GM23338 (cell line): Measurements from ENCODE around the gene KRT6A. TPM values are rescaled to one million over a fixed set of nuclear protein-coding genes. Genes with fewer than 3 reads are reported as not detected.
A peak's percentile ranks its signal among the peaks of the same experiment; 100 is the strongest.

Experiments used
- ATAC-seq: fragments of 200-7000 bp; cut with Tn5 transposase; 3 replicates; pipeline ENCODE4 v1.9.1; 2020
- DNase-seq: peaks from one replicate; pipeline ENCODE4 v3.0.0-alpha.2; 2015; ENCODE audit warnings: low spot score
- H2AFZ ChIP-seq: fragments of 200-600 bp; sonication (generic); 2 replicates; pipeline ENCODE4 v1.8.0; 2016; ENCODE audit warnings: antibody characterized with exemption, mild to moderate bottlenecking, moderate library complexity
- H3F3A ChIP-seq: fragments of 200-600 bp; sonication (generic); replicated peaks from 2 replicates; pipeline ENCODE4 v1.8.0; 2017; ENCODE audit warnings: antibody characterized with exemption, mixed run types, low read depth
- H3K27ac ChIP-seq: fragments of 200-600 bp; sonication (generic); 2 replicates; pipeline ENCODE4 v1.6.1; 2016; ENCODE audit warnings: low read depth
- H3K27me3 ChIP-seq: fragments of 200-600 bp; sonication (generic); 2 replicates; pipeline ENCODE4 v1.8.0; 2016; ENCODE audit warnings: mild to moderate bottlenecking, mixed run types, moderate library complexity; ENCODE audit not compliant: insufficient read depth
- H3K36me3 ChIP-seq: fragments of 200-600 bp; sonication (generic); 2 replicates; pipeline ENCODE4 v1.8.0; 2016; ENCODE audit warnings: mild to moderate bottlenecking; ENCODE audit not compliant: insufficient read depth
- H3K4me1 ChIP-seq: fragments of 200-600 bp; sonication (generic); 2 replicates; pipeline ENCODE4 v1.8.0; 2016; ENCODE audit warnings: mild to moderate bottlenecking, moderate library complexity; ENCODE audit not compliant: insufficient read depth
- H3K4me2 ChIP-seq: fragments of 200-600 bp; sonication (generic); 2 replicates; pipeline ENCODE4 v1.7.1; 2017; ENCODE audit warnings: mixed run types
- H3K4me3 ChIP-seq: fragments of 200-600 bp; sonication (generic); 2 replicates; pipeline ENCODE4 v1.6.1; 2016; ENCODE audit warnings: mixed run types
- H3K79me2 ChIP-seq: fragments of 200-600 bp; sonication (generic); replicated peaks from 2 replicates; pipeline ENCODE4 v1.8.0; 2017; ENCODE audit warnings: mild to moderate bottlenecking; ENCODE audit not compliant: insufficient read depth
- H3K9me2 ChIP-seq: fragments of 200-600 bp; sonication (generic); 2 replicates; pipeline ENCODE4 v1.8.0; 2017; ENCODE audit not compliant: insufficient read depth
- H4K20me1 ChIP-seq: fragments of 200-600 bp; sonication (generic); replicated peaks from 2 replicates; pipeline ENCODE4 v1.8.0; 2017; ENCODE audit warnings: mild to moderate bottlenecking; ENCODE audit not compliant: insufficient read depth
- H3K27ac Mint-ChIP-seq: 2 replicates; pipeline ENCODE4 v1.8.0; 2020; ENCODE audit warnings: inconsistent platforms, mild to moderate bottlenecking, moderate library complexity, mixed read lengths
- H3K27me3 Mint-ChIP-seq: 3 replicates; pipeline ENCODE4 v1.8.0; 2022; ENCODE audit warnings: low read depth, mild to moderate bottlenecking, moderate library complexity, mixed read lengths, inconsistent platforms; ENCODE audit not compliant: insufficient read depth, poor library complexity
- H3K36me3 Mint-ChIP-seq: 3 replicates; pipeline ENCODE4 v1.8.0; 2021; ENCODE audit warnings: low read depth, mild to moderate bottlenecking, inconsistent platforms, moderate library complexity, mixed read lengths
- H3K4me1 Mint-ChIP-seq: 3 replicates; pipeline ENCODE4 v1.8.0; 2020; ENCODE audit warnings: mild to moderate bottlenecking, inconsistent platforms, mixed read lengths
- H3K4me3 Mint-ChIP-seq: 3 replicates; pipeline ENCODE4 v1.8.0; 2021; ENCODE audit warnings: moderate library complexity, mild to moderate bottlenecking, inconsistent platforms, mixed read lengths
- H3K9me3 Mint-ChIP-seq: 3 replicates; pipeline ENCODE4 v1.8.0; 2020; ENCODE audit warnings: moderate library complexity, mild to moderate bottlenecking, inconsistent platforms, mixed read lengths
- CREB1 ChIP-seq: fragments of 250-450 bp; sonication (Bioruptor Pico); IDR thresholded peaks from 2 replicates; pipeline ENCODE4 v1.5.0; 2020; ENCODE audit warnings: low read depth, mild to moderate bottlenecking, moderate library complexity
- EZH2 ChIP-seq: fragments of 200-600 bp; sonication (generic); IDR thresholded peaks from one replicate; pipeline ENCODE4 v1.8.0; 2017; ENCODE audit warnings: antibody characterized with exemption, mild to moderate bottlenecking, low read depth; ENCODE audit not compliant: unreplicated experiment
- EZH2phosphoT487 ChIP-seq: fragments of 200-600 bp; sonication (generic); IDR thresholded peaks from one replicate; pipeline ENCODE4 v1.8.1; 2018; ENCODE audit warnings: antibody characterized with exemption; ENCODE audit not compliant: unreplicated experiment
- JUNB ChIP-seq: IDR thresholded peaks from one replicate; pipeline ENCODE4 v1.6.1; 2016; ENCODE audit warnings: antibody characterized with exemption; ENCODE audit not compliant: unreplicated experiment
- NANOG ChIP-seq: IDR thresholded peaks from 2 replicates; pipeline ENCODE4 v1.6.1; 2016; ENCODE audit warnings: antibody characterized with exemption, borderline replicate concordance
- POLR2AphosphoS5 ChIP-seq: IDR thresholded peaks from 2 replicates; pipeline ENCODE4 v1.6.1; 2016; ENCODE audit warnings: antibody characterized with exemption, low read depth
- STAT1 ChIP-seq: IDR thresholded peaks from one replicate; pipeline ENCODE4 v1.6.1; 2016; ENCODE audit warnings: antibody characterized with exemption; ENCODE audit not compliant: unreplicated experiment
- ZNF114 ChIP-seq: fragments of 250-450 bp; sonication (Bioruptor Pico); IDR thresholded peaks from 2 replicates; pipeline ENCODE4 v1.5.0; 2020; ENCODE audit warnings: mild to moderate bottlenecking, moderate library complexity
- ZNF331 ChIP-seq: fragments of 250-450 bp; sonication (Bioruptor Pico); IDR thresholded peaks from 2 replicates; pipeline ENCODE4 v1.5.0; 2020; ENCODE audit warnings: low read depth, mild to moderate bottlenecking, moderate library complexity
- ZNF462 ChIP-seq: fragments of 250-450 bp; sonication (Bioruptor Pico); IDR thresholded peaks from 2 replicates; pipeline ENCODE4 v1.5.0; 2020; ENCODE audit warnings: mild to moderate bottlenecking, moderate library complexity
- polyA plus RNA-seq: library from polyadenylated mRNA; unstranded; fragments of >200 nt; fragmentation: Nextera tagmentation; extraction: Ambion mirVana; gene quantifications from 2 replicates; pipeline ENCODE4 v1.2.1, GENCODE V29; 2016
- total RNA-seq: library from RNA; depleted of rRNA; stranded (reverse); fragments of >200 nt; shearing (Covaris generic); gene quantifications from 2 replicates; pipeline ENCODE4 v1.2.3, GENCODE V29; 2014
- TF ChIP-seq, protein P1 (sequence below): IDR thresholded peaks from one replicate; pipeline ENCODE4 v1.6.1; 2018; ENCODE audit warnings: antibody characterized with exemption; ENCODE audit not compliant: unreplicated experiment
- TF ChIP-seq, protein P2 (sequence below), 2 experiments: fragments of 200-600 bp in 1 of 2; sonication (generic) in 1 of 2; conservative IDR thresholded peaks; 2 replicates each; pipeline versions ENCODE4 v1.5.1 to v1.6.1; 2016 to 2017; ENCODE audit warnings: antibody characterized with exemption in 2 of 2, low read depth in 2 of 2, mild to moderate bottlenecking in 2 of 2, moderate library complexity in 1 of 2
- TF ChIP-seq, protein P3 (sequence below): IDR thresholded peaks from 2 replicates; pipeline ENCODE4 v1.6.1; 2016; ENCODE audit warnings: antibody characterized with exemption

Gene KRT6A
- total and polyA plus RNA-seq, 2 experiments from 2014 or later = not detected

GRCh38 chr12:52441320-52441911 lies 51.6 kb downstream of the KRT6A start:
- Histone ChIP-seq H3F3A (no peaks in the 10 kb centered on the region), H3K4me1 (peaks cover 5% of the 10 kb centered on the region; the same call in 1 of the 2 replicates), H3K27ac (no peak overlapping the region), H3K4me3 (no peak overlapping the region), H3K4me2 (no peak overlapping the region), H3K36me3 (no peaks in the 10 kb centered on the region), H3K9me2 (no peaks in the 10 kb centered on the region; the same call in 1 of the 2 replicates), H3K27me3 (no peaks in the 10 kb centered on the region), H4K20me1 (no peaks in the 10 kb centered on the region), H3K79me2 (no peaks in the 10 kb centered on the region), H2AFZ (peak overlapping the region; percentile 18; the same call in 1 of the 2 replicates)
- Mint-ChIP-seq H3K4me3 (no peak overlapping the region), H3K9me3 (no peaks in the 10 kb centered on the region; the same call in 2 of the 3 replicates), H3K4me1 (peaks cover 17% of the 10 kb centered on the region), H3K27me3 (peaks cover under 1% of the 10 kb centered on the region), H3K36me3 (no peaks in the 10 kb centered on the region), H3K27ac (no peak overlapping the region)
- no peak for ATAC-seq
- DNase-seq = no peak
- TF ChIP-seq NANOG = no peak
- TF ChIP-seq STAT1 = no peak
- TF ChIP-seq JUNB = no peak
- TF ChIP-seq POLR2AphosphoS5 = no peak
- no peak for TF ChIP-seq ZNF331
- TF ChIP-seq, protein P1, sequence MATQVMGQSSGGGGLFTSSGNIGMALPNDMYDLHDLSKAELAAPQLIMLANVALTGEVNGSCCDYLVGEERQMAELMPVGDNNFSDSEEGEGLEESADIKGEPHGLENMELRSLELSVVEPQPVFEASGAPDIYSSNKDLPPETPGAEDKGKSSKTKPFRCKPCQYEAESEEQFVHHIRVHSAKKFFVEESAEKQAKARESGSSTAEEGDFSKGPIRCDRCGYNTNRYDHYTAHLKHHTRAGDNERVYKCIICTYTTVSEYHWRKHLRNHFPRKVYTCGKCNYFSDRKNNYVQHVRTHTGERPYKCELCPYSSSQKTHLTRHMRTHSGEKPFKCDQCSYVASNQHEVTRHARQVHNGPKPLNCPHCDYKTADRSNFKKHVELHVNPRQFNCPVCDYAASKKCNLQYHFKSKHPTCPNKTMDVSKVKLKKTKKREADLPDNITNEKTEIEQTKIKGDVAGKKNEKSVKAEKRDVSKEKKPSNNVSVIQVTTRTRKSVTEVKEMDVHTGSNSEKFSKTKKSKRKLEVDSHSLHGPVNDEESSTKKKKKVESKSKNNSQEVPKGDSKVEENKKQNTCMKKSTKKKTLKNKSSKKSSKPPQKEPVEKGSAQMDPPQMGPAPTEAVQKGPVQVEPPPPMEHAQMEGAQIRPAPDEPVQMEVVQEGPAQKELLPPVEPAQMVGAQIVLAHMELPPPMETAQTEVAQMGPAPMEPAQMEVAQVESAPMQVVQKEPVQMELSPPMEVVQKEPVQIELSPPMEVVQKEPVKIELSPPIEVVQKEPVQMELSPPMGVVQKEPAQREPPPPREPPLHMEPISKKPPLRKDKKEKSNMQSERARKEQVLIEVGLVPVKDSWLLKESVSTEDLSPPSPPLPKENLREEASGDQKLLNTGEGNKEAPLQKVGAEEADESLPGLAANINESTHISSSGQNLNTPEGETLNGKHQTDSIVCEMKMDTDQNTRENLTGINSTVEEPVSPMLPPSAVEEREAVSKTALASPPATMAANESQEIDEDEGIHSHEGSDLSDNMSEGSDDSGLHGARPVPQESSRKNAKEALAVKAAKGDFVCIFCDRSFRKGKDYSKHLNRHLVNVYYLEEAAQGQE = no peak
- no peak for TF ChIP-seq ZNF462 (CRISPR knock-in tag)
- TF ChIP-seq, protein P2, sequence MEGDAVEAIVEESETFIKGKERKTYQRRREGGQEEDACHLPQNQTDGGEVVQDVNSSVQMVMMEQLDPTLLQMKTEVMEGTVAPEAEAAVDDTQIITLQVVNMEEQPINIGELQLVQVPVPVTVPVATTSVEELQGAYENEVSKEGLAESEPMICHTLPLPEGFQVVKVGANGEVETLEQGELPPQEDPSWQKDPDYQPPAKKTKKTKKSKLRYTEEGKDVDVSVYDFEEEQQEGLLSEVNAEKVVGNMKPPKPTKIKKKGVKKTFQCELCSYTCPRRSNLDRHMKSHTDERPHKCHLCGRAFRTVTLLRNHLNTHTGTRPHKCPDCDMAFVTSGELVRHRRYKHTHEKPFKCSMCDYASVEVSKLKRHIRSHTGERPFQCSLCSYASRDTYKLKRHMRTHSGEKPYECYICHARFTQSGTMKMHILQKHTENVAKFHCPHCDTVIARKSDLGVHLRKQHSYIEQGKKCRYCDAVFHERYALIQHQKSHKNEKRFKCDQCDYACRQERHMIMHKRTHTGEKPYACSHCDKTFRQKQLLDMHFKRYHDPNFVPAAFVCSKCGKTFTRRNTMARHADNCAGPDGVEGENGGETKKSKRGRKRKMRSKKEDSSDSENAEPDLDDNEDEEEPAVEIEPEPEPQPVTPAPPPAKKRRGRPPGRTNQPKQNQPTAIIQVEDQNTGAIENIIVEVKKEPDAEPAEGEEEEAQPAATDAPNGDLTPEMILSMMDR (conservative IDR thresholded peaks at IDR 0.05; ENCODE audit: low read depth in 2 of 2) = no peak
- TF ChIP-seq EZH2 = no peak
- TF ChIP-seq, protein P3, sequence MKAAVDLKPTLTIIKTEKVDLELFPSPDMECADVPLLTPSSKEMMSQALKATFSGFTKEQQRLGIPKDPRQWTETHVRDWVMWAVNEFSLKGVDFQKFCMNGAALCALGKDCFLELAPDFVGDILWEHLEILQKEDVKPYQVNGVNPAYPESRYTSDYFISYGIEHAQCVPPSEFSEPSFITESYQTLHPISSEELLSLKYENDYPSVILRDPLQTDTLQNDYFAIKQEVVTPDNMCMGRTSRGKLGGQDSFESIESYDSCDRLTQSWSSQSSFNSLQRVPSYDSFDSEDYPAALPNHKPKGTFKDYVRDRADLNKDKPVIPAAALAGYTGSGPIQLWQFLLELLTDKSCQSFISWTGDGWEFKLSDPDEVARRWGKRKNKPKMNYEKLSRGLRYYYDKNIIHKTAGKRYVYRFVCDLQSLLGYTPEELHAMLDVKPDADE = no peak
- no peak for TF ChIP-seq EZH2phosphoT487
- TF ChIP-seq ZNF114 = no peak
- TF ChIP-seq CREB1 (CRISPR knock-in tag) = no peak
